ENCODE data around the gene RBMS3. TPM values are rescaled to one million over a fixed set of nuclear protein-coding genes. Genes with fewer than 3 reads are reported as not detected.
A peak's percentile ranks its signal among the peaks of the same experiment; 100 is the strongest.

Gene RBMS3
- total and polyA plus RNA-seq, 4 donors: 29.1 to 86.7 (median 58.1) TPM

DNA sequence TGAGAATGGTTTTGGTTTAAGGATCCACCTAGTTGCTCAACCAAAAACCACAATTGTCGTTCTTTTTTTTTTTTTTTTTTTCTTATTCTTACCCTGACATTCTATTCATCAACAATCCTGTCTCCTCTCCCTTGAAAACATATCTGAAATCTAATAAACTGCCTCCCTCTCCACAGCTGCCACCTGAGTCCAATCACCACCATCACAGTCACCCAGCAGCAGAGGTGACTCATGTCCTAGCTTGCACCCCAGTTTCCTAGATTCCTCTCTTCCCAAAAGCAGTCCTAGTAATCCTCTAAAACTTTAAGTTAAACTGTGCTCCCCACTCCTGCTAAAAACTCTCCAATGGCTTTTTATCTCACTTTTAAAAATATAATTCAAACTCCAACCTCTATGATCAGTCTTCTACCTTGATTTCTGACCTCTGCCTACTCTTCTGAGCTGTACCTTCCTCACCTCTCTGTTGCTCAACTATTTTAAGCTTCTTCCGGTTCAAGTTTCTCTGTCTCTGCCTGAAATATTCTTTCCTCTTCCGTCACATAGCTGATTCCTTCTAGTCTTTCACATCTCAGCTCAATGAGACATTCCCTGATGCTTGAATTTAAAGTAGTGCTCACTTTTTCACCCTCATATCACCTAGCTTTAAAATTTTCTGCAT, 33.7 kb upstream of the RBMS3 start:
- no peak for DNase-seq (ENCODE audit: low read depth in 4 of 6, low spot score in 6 of 6)
- Histone ChIP-seq H3K4me3 (ENCODE audit: low read depth, low read length) (no peak overlapping the region), H3K4me1 (ENCODE audit: control insufficient read depth, insufficient read depth, low read length) (no peaks in the 10 kb centered on the region), H3K9me3 (ENCODE audit: control insufficient read depth, insufficient read depth, low read length) (no peaks in the 10 kb centered on the region), H3K27me3 (ENCODE audit: control insufficient read depth, insufficient read depth, low read length) (no peaks in the 10 kb centered on the region), H3K36me3 (ENCODE audit: control insufficient read depth, insufficient read depth, low read length) (no peaks in the 10 kb centered on the region), H3K27ac (ENCODE audit: low read depth, low read length) (no peak overlapping the region)
- WGBS (ENCODE audit: insufficient coverage): 92% methylated on average over 2 of the region's 3 CpGs

GRCh38 chr3:29249829-29250345, 31.0 kb upstream of the RBMS3 start:
- H3K27ac ChIP-seq (ENCODE audit: low read depth, low read length): no peak overlapping the region
- H3K4me3 ChIP-seq (ENCODE audit: low read depth, low read length): no peak overlapping the region
- H3K4me1 ChIP-seq (ENCODE audit: control insufficient read depth, insufficient read depth, low read length): no peaks in the 10 kb centered on the region
- WGBS (ENCODE audit: insufficient coverage): 33% methylated on average over 1 of the region's 6 CpGs
- DNase-seq (ENCODE audit: low read depth in 4 of 6, low spot score in 6 of 6): peak in 1 of 6 donors; percentile 71
- no peaks in the 10 kb centered on the region for H3K27me3 ChIP-seq (ENCODE audit: control insufficient read depth, insufficient read depth, low read length)
- no peaks in the 10 kb centered on the region for H3K9me3 ChIP-seq (ENCODE audit: control insufficient read depth, insufficient read depth, low read length)
- H3K36me3 ChIP-seq (ENCODE audit: control insufficient read depth, insufficient read depth, low read length): no peaks in the 10 kb centered on the region

- H3K27me3 ChIP-seq (ENCODE audit: control insufficient read depth, insufficient read depth, low read length): no peaks in the 10 kb centered on the region
- no peaks in the 10 kb centered on the region for H3K36me3 ChIP-seq (ENCODE audit: control insufficient read depth, insufficient read depth, low read length)
- WGBS (ENCODE audit: insufficient coverage): 100% methylated on average over 1 of the region's 5 CpGs
- H3K27ac ChIP-seq (ENCODE audit: low read depth, low read length): no peak overlapping the region
- no peak overlapping the region for H3K4me3 ChIP-seq (ENCODE audit: low read depth, low read length)
- no peak for DNase-seq (ENCODE audit: low read depth in 4 of 6, low spot score in 6 of 6)
- no peaks in the 10 kb centered on the region for H3K9me3 ChIP-seq (ENCODE audit: control insufficient read depth, insufficient read depth, low read length)
- no peaks in the 10 kb centered on the region for H3K4me1 ChIP-seq (ENCODE audit: control insufficient read depth, insufficient read depth, low read length)
These were observed 24.8 kb upstream of the RBMS3 start for GRCh38 chr3:29255854-29256696.

DNA sequence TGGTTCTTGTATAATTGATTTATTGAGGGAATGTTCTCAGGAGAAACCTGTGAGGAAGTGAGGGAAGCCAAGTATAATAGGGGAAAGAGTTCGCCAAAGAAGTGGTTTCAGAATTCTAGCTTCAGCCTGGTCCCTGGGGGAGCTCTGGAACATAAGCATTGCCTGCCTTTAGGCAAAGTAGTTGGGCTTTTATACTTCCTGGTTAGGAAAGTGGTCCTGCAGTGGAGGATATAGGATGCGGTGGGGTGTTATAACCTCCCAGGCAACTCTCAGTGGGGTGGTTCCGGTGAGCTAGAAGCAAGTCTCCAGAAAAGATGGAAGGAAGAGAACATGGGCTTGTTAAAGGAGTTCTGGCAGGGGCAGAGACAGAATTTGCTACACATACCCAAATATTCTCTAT, 22.7 kb upstream of the RBMS3 start:
- DNase-seq (ENCODE audit: low read depth in 4 of 6, low spot score in 6 of 6): no peak
- H3K27me3 ChIP-seq (ENCODE audit: control insufficient read depth, insufficient read depth, low read length): no peaks in the 10 kb centered on the region
- no peaks in the 10 kb centered on the region for H3K36me3 ChIP-seq (ENCODE audit: control insufficient read depth, insufficient read depth, low read length)
- no peaks in the 10 kb centered on the region for H3K9me3 ChIP-seq (ENCODE audit: control insufficient read depth, insufficient read depth, low read length)
- H3K27ac ChIP-seq (ENCODE audit: low read depth, low read length): no peak overlapping the region
- no peak overlapping the region for H3K4me3 ChIP-seq (ENCODE audit: low read depth, low read length)
- H3K4me1 ChIP-seq (ENCODE audit: control insufficient read depth, insufficient read depth, low read length): no peaks in the 10 kb centered on the region
- 92% methylated on average over 2 of the region's 3 CpGs for WGBS (ENCODE audit: insufficient coverage)

DNA sequence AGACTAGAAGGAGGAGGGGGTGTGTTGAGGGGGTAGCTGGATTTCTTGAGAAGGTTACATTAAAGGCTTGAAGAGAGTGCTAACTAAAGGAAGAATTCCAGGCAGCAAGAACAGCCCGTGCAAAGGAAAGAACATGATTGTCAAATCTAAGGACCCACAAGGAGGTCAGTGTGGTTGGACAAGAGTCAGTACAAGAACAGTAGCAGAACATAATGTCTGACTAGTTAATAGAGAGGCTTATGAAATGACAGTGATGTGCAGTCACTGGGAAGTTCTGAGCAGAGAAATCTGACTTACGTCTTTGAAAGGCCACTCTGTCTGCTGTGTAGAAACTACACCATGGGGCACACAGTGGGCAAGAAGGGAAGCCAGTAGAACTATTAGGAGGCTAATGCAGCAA, 19.8 kb upstream of the RBMS3 start:
- no peak overlapping the region for H3K27ac ChIP-seq (ENCODE audit: low read depth, low read length)
- no peaks in the 10 kb centered on the region for H3K27me3 ChIP-seq (ENCODE audit: control insufficient read depth, insufficient read depth, low read length)
- DNase-seq (ENCODE audit: low read depth in 4 of 6, low spot score in 6 of 6): no peak
- no peaks in the 10 kb centered on the region for H3K4me1 ChIP-seq (ENCODE audit: control insufficient read depth, insufficient read depth, low read length)
- 98% methylated on average over 2 of the region's 2 CpGs for WGBS (ENCODE audit: insufficient coverage)
- H3K9me3 ChIP-seq (ENCODE audit: control insufficient read depth, insufficient read depth, low read length): no peaks in the 10 kb centered on the region
- H3K4me3 ChIP-seq (ENCODE audit: low read depth, low read length): no peak overlapping the region
- H3K36me3 ChIP-seq (ENCODE audit: control insufficient read depth, insufficient read depth, low read length): no peaks in the 10 kb centered on the region

- 96% methylated on average over 3 of the region's 4 CpGs for WGBS (ENCODE audit: insufficient coverage)
- DNase-seq (ENCODE audit: low read depth in 4 of 6, low spot score in 6 of 6): no peak
These were observed 17.4 kb upstream of the RBMS3 start for GRCh38 chr3:29263476-29263875.

GRCh38 chr3:29265509-29266072, 15.3 kb upstream of the RBMS3 start:
- Histone ChIP-seq H3K4me3 (ENCODE audit: low read depth, low read length) (no peak overlapping the region), H3K36me3 (ENCODE audit: control insufficient read depth, insufficient read depth, low read length) (no peaks in the 10 kb centered on the region), H3K9me3 (ENCODE audit: control insufficient read depth, insufficient read depth, low read length) (no peaks in the 10 kb centered on the region), H3K27me3 (ENCODE audit: control insufficient read depth, insufficient read depth, low read length) (no peaks in the 10 kb centered on the region), H3K4me1 (ENCODE audit: control insufficient read depth, insufficient read depth, low read length) (no peaks in the 10 kb centered on the region), H3K27ac (ENCODE audit: low read depth, low read length) (no peak overlapping the region)
- 88% methylated on average over 1 of the region's 4 CpGs for WGBS (ENCODE audit: insufficient coverage)
- no peak for DNase-seq (ENCODE audit: low read depth in 4 of 6, low spot score in 6 of 6)

More at GRCh38 chr3:29263476-29263875, 17.4 kb upstream of the RBMS3 start:
- Histone ChIP-seq H3K4me3 (ENCODE audit: low read depth, low read length) (no peak overlapping the region), H3K36me3 (ENCODE audit: control insufficient read depth, insufficient read depth, low read length) (no peaks in the 10 kb centered on the region), H3K27me3 (ENCODE audit: control insufficient read depth, insufficient read depth, low read length) (no peaks in the 10 kb centered on the region), H3K4me1 (ENCODE audit: control insufficient read depth, insufficient read depth, low read length) (no peaks in the 10 kb centered on the region), H3K9me3 (ENCODE audit: control insufficient read depth, insufficient read depth, low read length) (no peaks in the 10 kb centered on the region), H3K27ac (ENCODE audit: low read depth, low read length) (no peak overlapping the region)

DNA sequence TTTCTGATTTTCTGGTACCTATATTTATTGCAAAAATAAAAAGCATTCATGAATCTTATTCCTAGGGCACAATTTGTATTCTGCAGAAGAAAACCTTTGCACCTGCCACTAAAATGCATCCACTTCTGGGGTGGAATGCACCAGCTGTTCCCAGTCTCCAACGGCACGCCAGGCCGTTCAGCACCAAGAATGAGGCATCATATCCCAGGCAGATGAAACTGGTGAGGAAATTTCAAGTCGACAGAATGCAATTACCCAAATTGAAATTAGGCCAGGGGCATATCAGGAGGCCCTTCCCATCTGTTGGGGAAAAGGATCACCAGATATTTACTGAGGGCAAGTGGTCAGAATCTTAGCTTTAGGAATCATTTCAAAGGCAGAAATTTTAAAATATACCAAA, 13.6 kb upstream of the RBMS3 start:
- H3K9me3 ChIP-seq (ENCODE audit: control insufficient read depth, insufficient read depth, low read length): no peaks in the 10 kb centered on the region
- no peaks in the 10 kb centered on the region for H3K27me3 ChIP-seq (ENCODE audit: control insufficient read depth, insufficient read depth, low read length)
- H3K4me1 ChIP-seq (ENCODE audit: control insufficient read depth, insufficient read depth, low read length): no peaks in the 10 kb centered on the region
- peak in 1 of 6 donors; percentile 56 for DNase-seq (ENCODE audit: low read depth in 4 of 6, low spot score in 6 of 6)
- H3K4me3 ChIP-seq (ENCODE audit: low read depth, low read length): no peak overlapping the region
- no peaks in the 10 kb centered on the region for H3K36me3 ChIP-seq (ENCODE audit: control insufficient read depth, insufficient read depth, low read length)
- WGBS (ENCODE audit: insufficient coverage): 64% methylated on average over 4 of the region's 4 CpGs
- no peak overlapping the region for H3K27ac ChIP-seq (ENCODE audit: low read depth, low read length)

GRCh38 chr3:29268651-29269050, 12.2 kb upstream of the RBMS3 start:
- no peak overlapping the region for H3K4me3 ChIP-seq (ENCODE audit: low read depth, low read length)
- H3K4me1 ChIP-seq (ENCODE audit: control insufficient read depth, insufficient read depth, low read length): no peaks in the 10 kb centered on the region
- no peak overlapping the region for H3K27ac ChIP-seq (ENCODE audit: low read depth, low read length)
- H3K36me3 ChIP-seq (ENCODE audit: control insufficient read depth, insufficient read depth, low read length): no peaks in the 10 kb centered on the region
- no peaks in the 10 kb centered on the region for H3K9me3 ChIP-seq (ENCODE audit: control insufficient read depth, insufficient read depth, low read length)
- no peak for DNase-seq (ENCODE audit: low read depth in 4 of 6, low spot score in 6 of 6)
- H3K27me3 ChIP-seq (ENCODE audit: control insufficient read depth, insufficient read depth, low read length): no peaks in the 10 kb centered on the region
- 100% methylated on average over 1 of the region's 2 CpGs for WGBS (ENCODE audit: insufficient coverage)

Data from spinal cord (tissue), 10 donors.